HEK293 (cell line): Measurements from ENCODE around the gene HRH2.

Source experiments
- CTCF ChIA-PET: fragments of 350-600 bp; formaldehyde crosslinking; extraction: SDS; loops from one replicate; lab custom pipeline; 2021; ENCODE audit warnings: antibody characterized with exemption; lab: Yijun Ruan, JAX
- POLR2A ChIA-PET: fragments of 300-600 bp; formaldehyde crosslinking; extraction: SDS; loops from one replicate; lab custom pipeline; 2020; ENCODE audit warnings: antibody characterized with exemption, inconsistent platforms; lab: Yijun Ruan, JAX
- H3K27ac ChIP-seq: fragments of 200-500 bp; sonication (Bioruptor generic); 2 replicates; pipeline ENCODE4 v1.5.1; 2014; ENCODE audit warnings: low read depth, low read length, control low read depth, inconsistent platforms; ENCODE audit errors: extremely low read depth
- H3K36me3 ChIP-seq, 2 experiments: fragments of 200-500 bp in 1 of 2; sonication (Bioruptor generic) in 1 of 2; 1 replicate in 1 of 2; 2 replicates in 1 of 2; pipeline ENCODE4 v1.5.1; 2014 to 2017; ENCODE audit warnings: inconsistent platforms in 2 of 2, low read length in 2 of 2; ENCODE audit not compliant: control insufficient read depth in 2 of 2, insufficient read depth in 1 of 2
- H3K4me1 ChIP-seq: fragments of 200-500 bp; sonication (Bioruptor generic); 2 replicates; pipeline ENCODE4 v1.5.1; 2014; ENCODE audit warnings: mild to moderate bottlenecking, low read length, inconsistent platforms; ENCODE audit not compliant: control insufficient read depth, insufficient read depth
- H3K4me3 ChIP-seq: 2 replicates; pipeline ENCODE4 v1.5.1; 2011; ENCODE audit warnings: low read depth, mild to moderate bottlenecking, control low read depth, low read length, moderate library complexity
- H3K9me3 ChIP-seq: fragments of 200-500 bp; sonication (Bioruptor generic); 2 replicates; pipeline ENCODE4 v1.5.1; 2014; ENCODE audit warnings: low read depth, low read length, inconsistent platforms; ENCODE audit not compliant: control insufficient read depth, insufficient read depth
- HOXA7 ChIP-seq: sonication (generic); formaldehyde crosslinking; IDR thresholded peaks from 2 replicates; pipeline ENCODE4 v1.8.1; 2022; ENCODE audit warnings: missing genetic modification reagents, borderline replicate concordance
- INSM2 ChIP-seq: fragments of 450-650 bp; formaldehyde crosslinking; IDR thresholded peaks from 2 replicates; pipeline ENCODE4 v1.5.1; 2016; ENCODE audit warnings: missing biosample characterization, missing genetic modification characterization
- KLF16 ChIP-seq: fragments of 450-650 bp; formaldehyde crosslinking; IDR thresholded peaks from 2 replicates; pipeline ENCODE4 v1.5.1; 2017; ENCODE audit warnings: missing biosample characterization, missing genetic modification characterization
- KLF7 ChIP-seq: fragments of 450-650 bp; formaldehyde crosslinking; IDR thresholded peaks from 2 replicates; pipeline ENCODE4 v1.5.1; 2016; ENCODE audit warnings: missing biosample characterization, missing genetic modification characterization, borderline replicate concordance
- KLF9 ChIP-seq: fragments of 450-650 bp; formaldehyde crosslinking; IDR thresholded peaks from 2 replicates; pipeline ENCODE4 v1.5.1; 2016; ENCODE audit warnings: missing biosample characterization, missing genetic modification characterization, low read depth
- REST ChIP-seq: fragments of 450-650 bp; formaldehyde crosslinking; IDR thresholded peaks from 2 replicates; pipeline ENCODE4 v1.5.1; 2016; ENCODE audit warnings: missing biosample characterization, missing genetic modification characterization
- ZNF10 ChIP-seq: fragments of 450-650 bp; formaldehyde crosslinking; IDR thresholded peaks from 2 replicates; pipeline ENCODE4 v1.5.1; 2017; ENCODE audit warnings: missing biosample characterization, missing genetic modification characterization
- ZNF121 ChIP-seq: fragments of 450-650 bp; formaldehyde crosslinking; IDR thresholded peaks from 2 replicates; pipeline ENCODE4 v1.5.1; 2016; ENCODE audit warnings: missing biosample characterization, missing genetic modification characterization
- ZNF132 ChIP-seq: fragments of 450-650 bp; formaldehyde crosslinking; IDR thresholded peaks from 2 replicates; pipeline ENCODE4 v1.5.1; 2017; ENCODE audit warnings: missing biosample characterization, missing genetic modification characterization, borderline replicate concordance
- ZNF155 ChIP-seq: fragments of 450-650 bp; formaldehyde crosslinking; IDR thresholded peaks from 2 replicates; pipeline ENCODE4 v1.5.1; 2016; ENCODE audit warnings: missing biosample characterization, missing genetic modification characterization
- ZNF16 ChIP-seq: fragments of 450-650 bp; formaldehyde crosslinking; IDR thresholded peaks from 2 replicates; pipeline ENCODE4 v1.5.1; 2016; ENCODE audit warnings: low read depth, missing biosample characterization, missing genetic modification characterization
- ZNF169 ChIP-seq: fragments of 450-650 bp; formaldehyde crosslinking; IDR thresholded peaks from 2 replicates; pipeline ENCODE4 v1.5.1; 2016; ENCODE audit warnings: missing biosample characterization, missing genetic modification characterization
- ZNF184 ChIP-seq: fragments of 450-650 bp; IDR thresholded peaks from 2 replicates; pipeline ENCODE4 v1.5.1; 2018; ENCODE audit warnings: missing biosample characterization, mild to moderate bottlenecking, missing genetic modification characterization
- ZNF248 ChIP-seq: fragments of 450-650 bp; formaldehyde crosslinking; IDR thresholded peaks from 2 replicates; pipeline ENCODE4 v1.5.1; 2017; ENCODE audit warnings: missing biosample characterization, missing genetic modification characterization
- ZNF433 ChIP-seq: fragments of 450-650 bp; formaldehyde crosslinking; IDR thresholded peaks from 2 replicates; pipeline ENCODE4 v1.5.1; 2016; ENCODE audit warnings: missing biosample characterization, missing genetic modification characterization, low read depth
- ZNF521 ChIP-seq: fragments of 450-650 bp; formaldehyde crosslinking; IDR thresholded peaks from 2 replicates; pipeline ENCODE4 v1.5.1; 2017; ENCODE audit warnings: missing biosample characterization, mild to moderate bottlenecking, missing genetic modification characterization
- ZNF529 ChIP-seq: fragments of 450-650 bp; formaldehyde crosslinking; IDR thresholded peaks from 2 replicates; pipeline ENCODE4 v1.5.1; 2017; ENCODE audit warnings: missing genetic modification characterization, missing biosample characterization; ENCODE audit not compliant: insufficient replicate concordance
- ZNF600 ChIP-seq: fragments of 450-650 bp; formaldehyde crosslinking; IDR thresholded peaks from 2 replicates; pipeline ENCODE4 v1.5.1; 2016; ENCODE audit warnings: missing biosample characterization, missing genetic modification characterization
- ZNF621 ChIP-seq: fragments of 450-650 bp; formaldehyde crosslinking; IDR thresholded peaks from 2 replicates; pipeline ENCODE4 v1.5.1; 2017; ENCODE audit warnings: missing biosample characterization, missing genetic modification characterization
- ZNF654 ChIP-seq: fragments of 450-650 bp; formaldehyde crosslinking; IDR thresholded peaks from 2 replicates; pipeline ENCODE4 v1.5.1; 2016; ENCODE audit warnings: low read depth, missing biosample characterization, missing genetic modification characterization
- ZNF664 ChIP-seq: fragments of 450-650 bp; formaldehyde crosslinking; IDR thresholded peaks from 2 replicates; pipeline ENCODE4 v1.5.1; 2016; ENCODE audit warnings: missing biosample characterization, missing genetic modification characterization
- ZNF768 ChIP-seq: fragments of 450-650 bp; formaldehyde crosslinking; IDR thresholded peaks from 2 replicates; pipeline ENCODE4 v1.5.1; 2018; ENCODE audit warnings: missing biosample characterization, mild to moderate bottlenecking, missing genetic modification characterization
- ZNF785 ChIP-seq: fragments of 450-650 bp; formaldehyde crosslinking; IDR thresholded peaks from 2 replicates; pipeline ENCODE4 v1.5.1; 2016; ENCODE audit warnings: missing biosample characterization, missing genetic modification characterization
- ZNF837 ChIP-seq: fragments of 450-650 bp; formaldehyde crosslinking; IDR thresholded peaks from 2 replicates; pipeline ENCODE4 v1.5.1; 2016; ENCODE audit warnings: missing biosample characterization, missing genetic modification characterization
- ZSCAN16 ChIP-seq: fragments of 450-650 bp; formaldehyde crosslinking; IDR thresholded peaks from 2 replicates; pipeline ENCODE4 v1.5.1; 2016; ENCODE audit warnings: missing biosample characterization, missing genetic modification characterization
- ZSCAN18 ChIP-seq: fragments of 450-650 bp; formaldehyde crosslinking; IDR thresholded peaks from 2 replicates; pipeline ENCODE4 v1.5.1; 2016; ENCODE audit warnings: missing biosample characterization, missing genetic modification characterization

Gene HRH2

GRCh38 chr5:175686826-175687225 lies 29.0 kb downstream of the HRH2 start:
- TF ChIP-seq INSM2 (tag by site-specific recombination) (no peak), ZNF785 (tag by site-specific recombination) (no peak), ZNF621 (tag by site-specific recombination) (no peak), ZNF521 (tag by site-specific recombination) (no peak), REST (tag by site-specific recombination) (no peak), HOXA7 (CRISPR knock-in tag) (no peak), ZNF654 (no peak), ZNF16 (tag by site-specific recombination) (no peak), ZSCAN18 (tag by site-specific recombination) (no peak), ZNF10 (tag by site-specific recombination) (no peak), KLF16 (no peak), ZSCAN16 (tag by site-specific recombination) (no peak), ZNF600 (tag by site-specific recombination) (no peak), ZNF169 (tag by site-specific recombination) (no peak), KLF7 (no peak), KLF9 (tag by site-specific recombination) (no peak), ZNF768 (no peak), ZNF155 (no peak), ZNF837 (tag by site-specific recombination) (no peak)
- H3K36me3 ChIP-seq: no peaks in the 10 kb centered on the region
- H3K4me1 ChIP-seq: no peaks in the 10 kb centered on the region
- no peak overlapping the region for H3K4me3 ChIP-seq
- no peak overlapping the region for H3K27ac ChIP-seq
- ChIA-PET POLR2A (no interaction called here), CTCF (interaction anchor here (1.1 to 1.3 kb wide), 2 partner anchors 9 to 10 kb away, joined by 3 to 5 read pairs; no protein-coding TSS in a partner anchor)
- no peaks in the 10 kb centered on the region for H3K9me3 ChIP-seq

- no peaks in the 10 kb centered on the region for H3K36me3 ChIP-seq
- TF ChIP-seq ZNF121 (tag by site-specific recombination) (no peak), ZNF248 (tag by site-specific recombination) (no peak), ZNF433 (tag by site-specific recombination) (no peak), ZNF155 (no peak), ZNF664 (no peak), ZNF184 (tag by site-specific recombination) (no peak), ZNF600 (tag by site-specific recombination) (no peak), ZNF529 (tag by site-specific recombination) (no peak), KLF16 (no peak), ZNF132 (tag by site-specific recombination) (no peak)
- TF ChIP-seq, all 188 proteins: peak for 0
- ChIA-PET POLR2A (no interaction called here), CTCF (interaction anchor here (1.1 to 1.3 kb wide), 2 partner anchors 9 to 10 kb away, joined by 3 to 5 read pairs; no protein-coding TSS in a partner anchor)
- Histone ChIP-seq H3K9me3 (no peaks in the 10 kb centered on the region), H3K4me1 (no peaks in the 10 kb centered on the region), H3K4me3 (no peak overlapping the region), H3K27ac (no peak overlapping the region)
Observed at GRCh38 chr5:175687231-175687701, 29.4 kb downstream of the HRH2 start.
